Activated CD8-positive, alpha-beta T cell treated with anti-CD3 and anti-CD28 coated beads, Interleukin-2, amount 10 ng/mL, durations not matched to agents 7 days and 5 days (primary cell): ENCODE results near the gene GRAMD1B. TPM values are rescaled to one million over a fixed set of nuclear protein-coding genes. Genes with fewer than 3 reads are reported as not detected.

Experiments
- ATAC-seq: fragments of 150-1000 bp; cut with Tn5 transposase; one replicate; pipeline ENCODE4 v1.10.0; 2021; ENCODE audit warnings: moderate library complexity
- CTCF ChIA-PET: fragments of 350-600 bp; sonication (Branson Sonifier 250); formaldehyde crosslinking; loops from one replicate; lab custom pipeline; 2021; ENCODE audit warnings: antibody characterized with exemption; lab: Charles Lee
- POLR2A ChIA-PET: fragments of 350-600 bp; sonication (Branson Sonifier 250); formaldehyde crosslinking; loops from one replicate; lab custom pipeline; 2021; ENCODE audit warnings: antibody characterized with exemption; lab: Charles Lee
- DNase-seq: peaks from one replicate; pipeline ENCODE4 v3.0.0-alpha.2; 2020
- H3K27ac Mint-ChIP-seq: one replicate; pipeline ENCODE4 v1.8.0; 2021; ENCODE audit warnings: mild to moderate bottlenecking, mixed read lengths
- H3K27me3 Mint-ChIP-seq: one replicate; pipeline ENCODE4 v1.8.0; 2021; ENCODE audit warnings: low read depth, mixed read lengths
- H3K36me3 Mint-ChIP-seq: one replicate; pipeline ENCODE4 v1.8.0; 2021; ENCODE audit warnings: low read depth, mixed read lengths
- H3K4me1 Mint-ChIP-seq: one replicate; pipeline ENCODE4 v1.8.0; 2021; ENCODE audit warnings: low read depth, mixed read lengths
- H3K4me3 Mint-ChIP-seq: one replicate; pipeline ENCODE4 v1.8.0; 2021; ENCODE audit warnings: mild to moderate bottlenecking, mixed read lengths
- H3K9me3 Mint-ChIP-seq: one replicate; pipeline ENCODE4 v1.8.0; 2022; ENCODE audit warnings: mixed read lengths; ENCODE audit not compliant: insufficient read depth
- total RNA-seq, 2 experiments: library from RNA; stranded (reverse); gene quantifications; one replicate each; pipeline ENCODE4 v1.2.3, GENCODE V29; 2021

GRAMD1B gene
- total RNA-seq, 2 experiments from 2014 or later, result 22.8 to 26.0 TPM

- Mint-ChIP-seq H3K27ac (peak overlapping the region; percentile 88), H3K4me3 (peak overlapping the region; percentile 88), H3K36me3 (peaks cover 17% of the 10 kb centered on the region), H3K27me3 (peaks cover 3% of the 10 kb centered on the region), H3K9me3 (no peaks in the 10 kb centered on the region), H3K4me1 (peaks cover 49% of the 10 kb centered on the region)
- DNase-seq (peak; percentile 86), ATAC-seq (peak; percentile 75)
- CTCF ChIA-PET, result interaction anchor here (1.3 to 9.9 kb wide), 8 partner anchors 10 to 328 kb away, joined by 3 to 128 read pairs (median 4); no protein-coding TSS in a partner anchor
- POLR2A ChIA-PET, result interaction anchor here (0.6 to 1.0 kb wide), 4 partner anchors 12 to 128 kb away, joined by 3 to 6 read pairs (median 3); no protein-coding TSS in a partner anchor
Measured at GRCh38 chr11:123430721-123431497, 840 bp downstream of the GRAMD1B start.

- H3K4me1 Mint-ChIP-seq, result peaks cover 55% of the 10 kb centered on the region
- no peaks in the 10 kb centered on the region for H3K27me3 Mint-ChIP-seq
- ATAC-seq, result no peak
- H3K4me3 Mint-ChIP-seq, result peak overlapping the region; percentile 88
- CTCF ChIA-PET, result interaction anchor here (1.3 to 9.9 kb wide), 8 partner anchors 9 to 328 kb away, joined by 3 to 128 read pairs (median 4); no protein-coding TSS in a partner anchor
- POLR2A ChIA-PET, result interaction anchor here (0.6 to 1.0 kb wide), 4 partner anchors 19 to 128 kb away, joined by 3 to 6 read pairs (median 3); no protein-coding TSS in a partner anchor
- no peaks in the 10 kb centered on the region for H3K9me3 Mint-ChIP-seq
- peak overlapping the region; percentile 88 for H3K27ac Mint-ChIP-seq
- peaks cover 24% of the 10 kb centered on the region for H3K36me3 Mint-ChIP-seq
- peak; percentile 39 for DNase-seq
Measured at GRCh38 chr11:123431619-123432018, 1.6 kb downstream of the GRAMD1B start.

GRCh38 chr11:123434262-123434661, 4.2 kb downstream of the GRAMD1B start:
- CTCF ChIA-PET, result interaction anchor here (0.8 to 9.9 kb wide), 30 partner anchors 8 to 371 kb away, joined by 3 to 128 read pairs (median 4); no protein-coding TSS in a partner anchor
- peaks cover 37% of the 10 kb centered on the region for H3K36me3 Mint-ChIP-seq
- H3K4me3 Mint-ChIP-seq, result no peak overlapping the region
- H3K27me3 Mint-ChIP-seq, result no peaks in the 10 kb centered on the region
- H3K27ac Mint-ChIP-seq, result peak overlapping the region; percentile 11
- no peak for ATAC-seq
- POLR2A ChIA-PET, result interaction anchor here (0.8 kb wide), 1 partner anchor 11 kb away, joined by 3 read pairs; no protein-coding TSS in a partner anchor
- H3K4me1 Mint-ChIP-seq, result peaks cover 78% of the 10 kb centered on the region
- H3K9me3 Mint-ChIP-seq, result no peaks in the 10 kb centered on the region
- DNase-seq, result peak; percentile 55

GRCh38 chr11:123434911-123435310, 4.8 kb downstream of the GRAMD1B start:
- Mint-ChIP-seq H3K36me3 (peaks cover 40% of the 10 kb centered on the region), H3K4me3 (no peak overlapping the region), H3K27me3 (no peaks in the 10 kb centered on the region), H3K4me1 (peaks cover 78% of the 10 kb centered on the region), H3K27ac (no peak overlapping the region), H3K9me3 (no peaks in the 10 kb centered on the region)
- ATAC-seq (no peak), DNase-seq (no peak)
- POLR2A ChIA-PET, result interaction anchor here (0.6 to 0.8 kb wide), 2 partner anchors 11 to 40 kb away, joined by 3 to 4 read pairs; no protein-coding TSS in a partner anchor
- CTCF ChIA-PET, result interaction anchor here (0.8 to 9.9 kb wide), 29 partner anchors 9 to 371 kb away, joined by 3 to 128 read pairs (median 4); no protein-coding TSS in a partner anchor

- Mint-ChIP-seq H3K4me1 (peaks cover 90% of the 10 kb centered on the region), H3K27ac (peak overlapping the region; percentile 66), H3K4me3 (no peak overlapping the region), H3K27me3 (no peaks in the 10 kb centered on the region), H3K9me3 (no peaks in the 10 kb centered on the region), H3K36me3 (peaks cover 55% of the 10 kb centered on the region)
- ChIA-PET POLR2A (interaction anchor here (0.9 to 1.4 kb wide), 3 partner anchors 14 to 375 kb away, joined by 3 to 4 read pairs (median 3); partner anchors contain the start of gene HSPA8), CTCF (interaction anchor here (0.9 to 9.9 kb wide), 7 partner anchors 13 to 176 kb away, joined by 3 to 128 read pairs (median 5); no protein-coding TSS in a partner anchor)
- ATAC-seq (peak; percentile 20), DNase-seq (no peak)
Measured at GRCh38 chr11:123437236-123437979, 7.3 kb downstream of the GRAMD1B start.

- Mint-ChIP-seq H3K4me1 (peaks cover 90% of the 10 kb centered on the region), H3K27me3 (no peaks in the 10 kb centered on the region), H3K4me3 (peak overlapping the region; percentile 1), H3K9me3 (peaks cover 3% of the 10 kb centered on the region), H3K27ac (peak overlapping the region; percentile 60), H3K36me3 (peaks cover 56% of the 10 kb centered on the region)
- ChIA-PET CTCF (interaction anchor here (0.9 to 9.9 kb wide), 9 partner anchors 10 to 177 kb away, joined by 3 to 128 read pairs (median 5); no protein-coding TSS in a partner anchor), POLR2A (interaction anchor here (0.9 to 1.4 kb wide), 3 partner anchors 14 to 376 kb away, joined by 3 to 4 read pairs (median 3); partner anchors contain the start of gene HSPA8)
- peak; percentile 43 for ATAC-seq
- no peak for DNase-seq
Measured at GRCh38 chr11:123438131-123438627, 8.1 kb downstream of the GRAMD1B start.

- peak overlapping the region; percentile 60 for H3K27ac Mint-ChIP-seq
- H3K27me3 Mint-ChIP-seq, result no peaks in the 10 kb centered on the region
- DNase-seq (no peak), ATAC-seq (peak; percentile 24)
- H3K36me3 Mint-ChIP-seq, result peaks cover 53% of the 10 kb centered on the region
- CTCF ChIA-PET, result interaction anchor here (0.7 to 9.9 kb wide), 6 partner anchors 12 to 138 kb away, joined by 4 to 128 read pairs (median 4); no protein-coding TSS in a partner anchor
- H3K9me3 Mint-ChIP-seq, result peaks cover 3% of the 10 kb centered on the region
- POLR2A ChIA-PET, result no interaction called here
- peaks cover 86% of the 10 kb centered on the region for H3K4me1 Mint-ChIP-seq
- H3K4me3 Mint-ChIP-seq, result peak overlapping the region; percentile 58
Measured at GRCh38 chr11:123439616-123440015, 9.5 kb downstream of the GRAMD1B start.

GRCh38 chr11:123441161-123441560, 11.1 kb downstream of the GRAMD1B start:
- Mint-ChIP-seq H3K36me3 (peaks cover 54% of the 10 kb centered on the region), H3K4me3 (no peak overlapping the region), H3K27ac (no peak overlapping the region), H3K9me3 (peaks cover 3% of the 10 kb centered on the region), H3K4me1 (peaks cover 83% of the 10 kb centered on the region), H3K27me3 (no peaks in the 10 kb centered on the region)
- ChIA-PET CTCF (interaction anchor here (0.8 kb wide), 1 partner anchor 10 kb away, joined by 3 read pairs; no protein-coding TSS in a partner anchor), POLR2A (no interaction called here)
- DNase-seq (no peak), ATAC-seq (no peak)

GRCh38 chr11:123443851-123444623, 14.0 kb downstream of the GRAMD1B start:
- ChIA-PET POLR2A (no interaction called here), CTCF (interaction anchor here (0.5 to 1.4 kb wide), 3 partner anchors 37 to 421 kb away, joined by 3 read pairs; no protein-coding TSS in a partner anchor)
- H3K27ac Mint-ChIP-seq, result no peak overlapping the region
- no peak for DNase-seq
- no peak overlapping the region for H3K4me3 Mint-ChIP-seq
- peaks cover 64% of the 10 kb centered on the region for H3K4me1 Mint-ChIP-seq
- H3K27me3 Mint-ChIP-seq, result no peaks in the 10 kb centered on the region
- H3K9me3 Mint-ChIP-seq, result peaks cover 3% of the 10 kb centered on the region
- no peak for ATAC-seq
- H3K36me3 Mint-ChIP-seq, result peaks cover 47% of the 10 kb centered on the region

- Mint-ChIP-seq H3K4me3 (no peak overlapping the region), H3K27me3 (no peaks in the 10 kb centered on the region), H3K4me1 (peaks cover 65% of the 10 kb centered on the region), H3K36me3 (peaks cover 26% of the 10 kb centered on the region), H3K27ac (no peak overlapping the region), H3K9me3 (no peaks in the 10 kb centered on the region)
- POLR2A ChIA-PET, result no interaction called here
- ATAC-seq (no peak), DNase-seq (no peak)
- CTCF ChIA-PET, result interaction anchor here (0.9 to 4.3 kb wide), 4 partner anchors 11 to 42 kb away, joined by 3 to 38 read pairs (median 18); no protein-coding TSS in a partner anchor
Measured at GRCh38 chr11:123448823-123449222, 18.8 kb downstream of the GRAMD1B start.
